K562 (cell line): ENCODE measurements around the gene ALK. TPM values are rescaled to one million over a fixed set of nuclear protein-coding genes. Genes with fewer than 3 reads are reported as not detected.

ENCODE experiments used
- ATAC-seq: fragments of 200-7000 bp; cut with Tn5 transposase; 3 replicates; pipeline ENCODE4 v1.9.1; 2020; ENCODE audit warnings: moderate library complexity
- BruUV-seq: library from RNA; stranded (reverse); fragments of 400-500 nt; replicated peaks from 2 replicates; lab custom pipeline; 2021; lab: Mats Ljungman, UMichigan
- CTCF ChIA-PET: fragments of 300-600 bp; formaldehyde crosslinking; extraction: SDS; loops from one replicate; lab custom pipeline; 2021; ENCODE audit warnings: low intra/inter-chr PET ratio; lab: Yijun Ruan, JAX
- POLR2A ChIA-PET: fragments of 300-600, 350-650 bp; sonication (Branson Sonifier 250); formaldehyde crosslinking; extraction: SDS; loops from one replicate; lab custom pipeline; 2021; ENCODE audit warnings: antibody characterized with exemption, inconsistent platforms; lab: Yijun Ruan, JAX
- DNase-seq, 4 experiments: peaks; one replicate each; pipeline versions ENCODE4 v3.0.0 to v3.0.0-alpha.2; 2011 to 2018; ENCODE audit warnings: low spot score in 3 of 4, mixed read lengths in 3 of 4; ENCODE audit errors: extremely low read depth in 1 of 4
- FAIRE-seq: peaks from 2 replicates; lab custom pipeline; 2011; peaks lifted over from hg19 to GRCh38; lab: Jason Lieb, UNC
- H2AFZ ChIP-seq: 2 replicates; pipeline ENCODE4 v1.6.0; 2011; ENCODE audit warnings: low read depth, low read length, control low read depth, inconsistent platforms
- H3K27ac ChIP-seq: fragments of 200-600 bp; 3 replicates; pipeline ENCODE4 v1.8.0; 2011; ENCODE audit warnings: low read depth, mild to moderate bottlenecking, control low read depth, inconsistent platforms, low read length, moderate library complexity, mixed read lengths; ENCODE audit errors: extremely low read depth
- H3K27me3 ChIP-seq, 2 experiments: fragments of 300-600 bp in 1 of 2; 2 replicates in 1 of 2; 3 replicates in 1 of 2; pipeline versions ENCODE4 v1.6.0 to v1.8.0; 2011; ENCODE audit warnings: inconsistent platforms in 2 of 2, low read length in 2 of 2, mild to moderate bottlenecking in 1 of 2, mixed read lengths in 1 of 2, moderate library complexity in 1 of 2; ENCODE audit not compliant: control insufficient read depth in 2 of 2, insufficient read depth in 2 of 2
- H3K36me3 ChIP-seq: fragments of 300-600 bp; 3 replicates; pipeline ENCODE4 v1.8.0; 2011; ENCODE audit warnings: mild to moderate bottlenecking, low read length, inconsistent platforms; ENCODE audit not compliant: control insufficient read depth, insufficient read depth
- H3K4me1 ChIP-seq, 2 experiments: fragments of 200-600 bp in 1 of 2; replicated peaks in 1 of 2; 2 replicates in 1 of 2; 3 replicates in 1 of 2; pipeline versions ENCODE4 v1.5.1 to v1.8.0; 2011; ENCODE audit warnings: inconsistent platforms in 2 of 2, low read length in 2 of 2, mild to moderate bottlenecking in 1 of 2, mixed read lengths in 1 of 2, moderate library complexity in 1 of 2; ENCODE audit not compliant: control insufficient read depth in 2 of 2, insufficient read depth in 2 of 2
- H3K4me2 ChIP-seq: 2 replicates; pipeline ENCODE4 v1.6.1; 2011; ENCODE audit warnings: low read length, control low read depth, inconsistent platforms, mixed read lengths; ENCODE audit not compliant: insufficient read depth
- H3K4me3 ChIP-seq: fragments of 200-600 bp; sonication (generic), shearing (Covaris generic); 2 replicates; pipeline ENCODE4 v1.5.1; 2016; ENCODE audit warnings: control low read depth, inconsistent platforms
- H3K79me2 ChIP-seq: fragments of 200-600 bp; 3 replicates; pipeline ENCODE4 v1.8.0; 2011; ENCODE audit warnings: low read length, inconsistent platforms; ENCODE audit not compliant: control insufficient read depth, insufficient read depth
- H3K9ac ChIP-seq, 2 experiments: 2 replicates each; pipeline versions ENCODE4 v1.6.0 to v1.6.1; 2011; ENCODE audit warnings: low read depth in 2 of 2, low read length in 2 of 2, control low read depth in 1 of 2, inconsistent platforms in 1 of 2, mild to moderate bottlenecking in 1 of 2, mixed read lengths in 1 of 2; ENCODE audit not compliant: insufficient read depth in 1 of 2
- H3K9me1 ChIP-seq: one replicate; pipeline ENCODE4 v1.6.0; 2011; ENCODE audit warnings: inconsistent platforms, mild to moderate bottlenecking, low read length, moderate library complexity; ENCODE audit not compliant: control insufficient read depth, insufficient read depth
- H3K9me3 ChIP-seq: replicated peaks from 2 replicates; pipeline ENCODE4 v1.5.1; 2011; ENCODE audit warnings: low read depth, low read length, inconsistent platforms; ENCODE audit not compliant: control insufficient read depth, insufficient read depth
- H4K20me1 ChIP-seq: replicated peaks from 2 replicates; pipeline ENCODE4 v1.6.1; 2011; ENCODE audit warnings: low read length, inconsistent platforms, mixed read lengths; ENCODE audit not compliant: control insufficient read depth, insufficient read depth
- CHD4 ChIP-seq: fragments of 200-600 bp; sonication (generic); IDR thresholded peaks from 3 replicates; pipeline ENCODE4 v1.6.1; 2012; ENCODE audit warnings: low read depth, mild to moderate bottlenecking, mixed read lengths, low read length, inconsistent platforms; ENCODE audit not compliant: insufficient read depth, insufficient replicate concordance, poor library complexity, severe bottlenecking
- POLR2AphosphoS2 ChIP-seq: IDR thresholded peaks from 2 replicates; pipeline ENCODE4 v1.6.1; 2012; ENCODE audit warnings: low read length, improper control_type of control experiment
- SMARCB1 ChIP-seq: IDR thresholded peaks from 2 replicates; pipeline ENCODE4 v1.6.1; 2011; ENCODE audit warnings: improper control_type of control experiment, low read depth; ENCODE audit not compliant: insufficient read length
- YBX1 ChIP-seq: fragments of 450-650 bp; IDR thresholded peaks from 2 replicates; pipeline ENCODE4 v1.7.1; 2016; ENCODE audit warnings: mild to moderate bottlenecking
- WGBS: fragments of 100-300 bp; shearing (Covaris generic); methylation state at CpG from one replicate; pipeline ENCODE4 v1.1.6; 2016; ENCODE audit warnings: low coverage, mixed read lengths; ENCODE audit not compliant: insufficient coverage; ENCODE audit errors: missing lambda C conversion rate; 5-methylcytosine and 5-hydroxymethylcytosine counted together
- in situ Hi-C: fragments of 300-500 bp; cut with MboI; formaldehyde crosslinking; loops from 4 replicates; pipeline ENCODE4 v1.15.0; 2018; ENCODE audit warnings: inconsistent platforms, mixed read lengths
- intact Hi-C: fragments of 100-400 bp; cut with micrococcal nuclease; formaldehyde crosslinking; loops from 2 replicates; pipeline ENCODE4 v1.14.2; 2022
- polyA plus RNA-seq, 8 experiments: library from polyadenylated mRNA; depleted of rRNA in 4 of 8; stranded (reverse) in 5 of 8; unstranded in 3 of 8; fragments of >200 nt; fragmentation: Nextera tagmentation in 2 of 8; fragmentation: Illumina TruSeq in 1 of 8; extraction: Ambion mirVana in 2 of 8; extraction: Trizol in 1 of 8; gene quantifications; 2 replicates each; pipeline versions ENCODE4 v1.2.1 to v1.2.3, GENCODE V29; 2011 to 2014; ENCODE audit warnings: inconsistent platforms in 1 of 8, missing spikeins in 1 of 8
- total RNA-seq, 7 experiments: library from RNA; depleted of rRNA in 6 of 7; stranded (reverse); fragments of >200 nt in 6 of 7; fragmentation: Illumina TruSeq in 2 of 7; extraction: Trizol in 2 of 7; gene quantifications; 2 replicates each; pipeline versions ENCODE4 v1.2.1 to v1.2.3, GENCODE V29; 2011 to 2021; ENCODE audit warnings: low replicate concordance in 1 of 7
- TF ChIP-seq, protein P1 (sequence below): fragments of 250-450 bp; sonication (Bioruptor Pico); IDR thresholded peaks from 2 replicates; pipeline ENCODE4 v1.5.0; 2021; ENCODE audit warnings: mild to moderate bottlenecking, borderline replicate concordance
- TF ChIP-seq, protein P2 (sequence below): fragments of 450-650 bp; IDR thresholded peaks from 2 replicates; pipeline ENCODE4 v1.6.1; 2016; ENCODE audit warnings: missing biosample characterization, missing genetic modification characterization
- TF ChIP-seq, protein P3 (sequence below): sonication (generic); formaldehyde crosslinking; IDR thresholded peaks from 2 replicates; pipeline ENCODE4 v1.8.1; 2023; ENCODE audit warnings: mild to moderate bottlenecking, missing genetic modification reagents
- TF ChIP-seq, protein P4 (sequence below): sonication (generic); formaldehyde crosslinking; IDR thresholded peaks from 2 replicates; pipeline ENCODE4 v1.8.0; 2022; ENCODE audit warnings: missing genetic modification reagents, mild to moderate bottlenecking, moderate library complexity, borderline replicate concordance
- TF ChIP-seq, protein P5 (sequence below): sonication (generic); formaldehyde crosslinking; IDR thresholded peaks from 2 replicates; pipeline ENCODE4 v1.8.1; 2023; ENCODE audit warnings: mild to moderate bottlenecking, missing genetic modification reagents

Gene ALK
- total and polyA plus RNA-seq, 9 of the 15 experiments (the other 6 are each of a cell fraction or from before 2014, with no cell fraction given), result not detected

DNA sequence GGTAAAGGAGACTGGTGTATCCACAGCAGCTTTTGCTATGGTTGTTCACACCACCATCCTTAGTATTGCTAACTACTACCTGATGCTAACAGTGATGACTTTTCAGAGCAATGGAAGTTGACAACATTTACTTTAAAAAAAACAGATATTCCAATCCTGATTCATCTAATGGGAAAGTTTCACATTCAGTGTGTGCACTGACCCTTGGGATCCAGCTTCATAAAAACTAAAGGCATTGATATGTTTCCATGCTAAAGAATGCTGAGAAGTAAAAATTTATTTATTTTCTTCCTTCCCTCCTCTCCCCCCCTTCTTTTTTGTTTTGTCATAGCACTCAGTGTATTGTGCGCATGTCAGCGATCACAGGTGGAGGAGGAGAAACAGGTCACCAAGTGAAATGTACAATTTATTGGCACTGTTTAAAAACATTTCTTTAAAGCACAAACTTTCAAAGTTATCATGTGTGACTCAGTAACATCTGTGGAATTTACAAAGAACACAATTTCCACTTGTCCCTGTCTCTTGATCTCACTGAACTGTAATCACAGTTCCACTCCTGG is 229.9 kb downstream of the ALK start:
- Histone ChIP-seq H3K9me3 (no peaks in the 10 kb centered on the region), H3K9me1 (no peaks in the 10 kb centered on the region), H3K9ac (no peak overlapping the region), H3K27ac (no peak overlapping the region), H2AFZ (no peak overlapping the region), H3K27me3 (no peaks in the 10 kb centered on the region), H4K20me1 (no peaks in the 10 kb centered on the region; the same call in 1 of the 2 replicates), H3K4me1 (no peaks in the 10 kb centered on the region), H3K79me2 (no peaks in the 10 kb centered on the region), H3K4me3 (no peak overlapping the region), H3K4me2 (no peak overlapping the region), H3K36me3 (no peaks in the 10 kb centered on the region)
- in situ Hi-C loops (no loop called here), intact Hi-C loops (no loop called here)
- WGBS, result 0% methylated on average over 2 of the region's 2 CpGs
- CTCF ChIA-PET, result no interaction called here
- no peak for ATAC-seq
- DNase-seq, result no peak
- POLR2A ChIA-PET, result no interaction called here
- BruUV-seq, result no TSS peak
- FAIRE-seq, result no peak
- TF ChIP-seq, protein P1, sequence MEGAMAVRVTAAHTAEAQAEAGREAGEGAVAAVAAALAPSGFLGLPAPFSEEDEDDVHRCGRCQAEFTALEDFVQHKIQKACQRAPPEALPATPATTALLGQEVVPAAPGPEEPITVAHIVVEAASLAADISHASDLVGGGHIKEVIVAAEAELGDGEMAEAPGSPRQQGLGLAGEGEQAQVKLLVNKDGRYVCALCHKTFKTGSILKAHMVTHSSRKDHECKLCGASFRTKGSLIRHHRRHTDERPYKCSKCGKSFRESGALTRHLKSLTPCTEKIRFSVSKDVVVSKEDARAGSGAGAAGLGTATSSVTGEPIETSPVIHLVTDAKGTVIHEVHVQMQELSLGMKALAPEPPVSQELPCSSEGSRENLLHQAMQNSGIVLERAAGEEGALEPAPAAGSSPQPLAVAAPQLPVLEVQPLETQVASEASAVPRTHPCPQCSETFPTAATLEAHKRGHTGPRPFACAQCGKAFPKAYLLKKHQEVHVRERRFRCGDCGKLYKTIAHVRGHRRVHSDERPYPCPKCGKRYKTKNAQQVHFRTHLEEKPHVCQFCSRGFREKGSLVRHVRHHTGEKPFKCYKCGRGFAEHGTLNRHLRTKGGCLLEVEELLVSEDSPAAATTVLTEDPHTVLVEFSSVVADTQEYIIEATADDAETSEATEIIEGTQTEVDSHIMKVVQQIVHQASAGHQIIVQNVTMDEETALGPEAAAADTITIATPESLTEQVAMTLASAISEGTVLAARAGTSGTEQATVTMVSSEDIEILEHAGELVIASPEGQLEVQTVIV (CRISPR knock-in tag), result no peak
- TF ChIP-seq YBX1 (no peak), SMARCB1 (no peak), POLR2AphosphoS2 (no peak), CHD4 (no peak)
- TF ChIP-seq, protein P2, sequence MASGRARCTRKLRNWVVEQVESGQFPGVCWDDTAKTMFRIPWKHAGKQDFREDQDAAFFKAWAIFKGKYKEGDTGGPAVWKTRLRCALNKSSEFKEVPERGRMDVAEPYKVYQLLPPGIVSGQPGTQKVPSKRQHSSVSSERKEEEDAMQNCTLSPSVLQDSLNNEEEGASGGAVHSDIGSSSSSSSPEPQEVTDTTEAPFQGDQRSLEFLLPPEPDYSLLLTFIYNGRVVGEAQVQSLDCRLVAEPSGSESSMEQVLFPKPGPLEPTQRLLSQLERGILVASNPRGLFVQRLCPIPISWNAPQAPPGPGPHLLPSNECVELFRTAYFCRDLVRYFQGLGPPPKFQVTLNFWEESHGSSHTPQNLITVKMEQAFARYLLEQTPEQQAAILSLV (tag), result no peak
- TF ChIP-seq, protein P3, sequence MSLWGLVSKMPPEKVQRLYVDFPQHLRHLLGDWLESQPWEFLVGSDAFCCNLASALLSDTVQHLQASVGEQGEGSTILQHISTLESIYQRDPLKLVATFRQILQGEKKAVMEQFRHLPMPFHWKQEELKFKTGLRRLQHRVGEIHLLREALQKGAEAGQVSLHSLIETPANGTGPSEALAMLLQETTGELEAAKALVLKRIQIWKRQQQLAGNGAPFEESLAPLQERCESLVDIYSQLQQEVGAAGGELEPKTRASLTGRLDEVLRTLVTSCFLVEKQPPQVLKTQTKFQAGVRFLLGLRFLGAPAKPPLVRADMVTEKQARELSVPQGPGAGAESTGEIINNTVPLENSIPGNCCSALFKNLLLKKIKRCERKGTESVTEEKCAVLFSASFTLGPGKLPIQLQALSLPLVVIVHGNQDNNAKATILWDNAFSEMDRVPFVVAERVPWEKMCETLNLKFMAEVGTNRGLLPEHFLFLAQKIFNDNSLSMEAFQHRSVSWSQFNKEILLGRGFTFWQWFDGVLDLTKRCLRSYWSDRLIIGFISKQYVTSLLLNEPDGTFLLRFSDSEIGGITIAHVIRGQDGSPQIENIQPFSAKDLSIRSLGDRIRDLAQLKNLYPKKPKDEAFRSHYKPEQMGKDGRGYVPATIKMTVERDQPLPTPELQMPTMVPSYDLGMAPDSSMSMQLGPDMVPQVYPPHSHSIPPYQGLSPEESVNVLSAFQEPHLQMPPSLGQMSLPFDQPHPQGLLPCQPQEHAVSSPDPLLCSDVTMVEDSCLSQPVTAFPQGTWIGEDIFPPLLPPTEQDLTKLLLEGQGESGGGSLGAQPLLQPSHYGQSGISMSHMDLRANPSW (CRISPR knock-in tag), result no peak
- TF ChIP-seq, protein P4, sequence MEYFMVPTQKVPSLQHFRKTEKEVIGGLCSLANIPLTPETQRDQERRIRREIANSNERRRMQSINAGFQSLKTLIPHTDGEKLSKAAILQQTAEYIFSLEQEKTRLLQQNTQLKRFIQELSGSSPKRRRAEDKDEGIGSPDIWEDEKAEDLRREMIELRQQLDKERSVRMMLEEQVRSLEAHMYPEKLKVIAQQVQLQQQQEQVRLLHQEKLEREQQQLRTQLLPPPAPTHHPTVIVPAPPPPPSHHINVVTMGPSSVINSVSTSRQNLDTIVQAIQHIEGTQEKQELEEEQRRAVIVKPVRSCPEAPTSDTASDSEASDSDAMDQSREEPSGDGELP (CRISPR knock-in tag), result no peak
- TF ChIP-seq, protein P5, sequence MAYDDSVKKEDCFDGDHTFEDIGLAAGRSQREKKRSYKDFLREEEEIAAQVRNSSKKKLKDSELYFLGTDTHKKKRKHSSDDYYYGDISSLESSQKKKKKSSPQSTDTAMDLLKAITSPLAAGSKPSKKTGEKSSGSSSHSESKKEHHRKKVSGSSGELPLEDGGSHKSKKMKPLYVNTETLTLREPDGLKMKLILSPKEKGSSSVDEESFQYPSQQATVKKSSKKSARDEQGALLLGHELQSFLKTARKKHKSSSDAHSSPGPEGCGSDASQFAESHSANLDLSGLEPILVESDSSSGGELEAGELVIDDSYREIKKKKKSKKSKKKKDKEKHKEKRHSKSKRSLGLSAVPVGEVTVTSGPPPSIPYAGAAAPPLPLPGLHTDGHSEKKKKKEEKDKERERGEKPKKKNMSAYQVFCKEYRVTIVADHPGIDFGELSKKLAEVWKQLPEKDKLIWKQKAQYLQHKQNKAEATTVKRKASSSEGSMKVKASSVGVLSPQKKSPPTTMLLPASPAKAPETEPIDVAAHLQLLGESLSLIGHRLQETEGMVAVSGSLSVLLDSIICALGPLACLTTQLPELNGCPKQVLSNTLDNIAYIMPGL, result no peak
